GM18526 (cell line): ENCODE results near the gene NECAB2.

Experiments
- POLR2A ChIP-seq: IDR thresholded peaks from 3 replicates; pipeline ENCODE4 v1.6.1; 2011; ENCODE audit not compliant: insufficient read length; ENCODE audit errors: extremely low read depth

The NECAB2 gene

DNA sequence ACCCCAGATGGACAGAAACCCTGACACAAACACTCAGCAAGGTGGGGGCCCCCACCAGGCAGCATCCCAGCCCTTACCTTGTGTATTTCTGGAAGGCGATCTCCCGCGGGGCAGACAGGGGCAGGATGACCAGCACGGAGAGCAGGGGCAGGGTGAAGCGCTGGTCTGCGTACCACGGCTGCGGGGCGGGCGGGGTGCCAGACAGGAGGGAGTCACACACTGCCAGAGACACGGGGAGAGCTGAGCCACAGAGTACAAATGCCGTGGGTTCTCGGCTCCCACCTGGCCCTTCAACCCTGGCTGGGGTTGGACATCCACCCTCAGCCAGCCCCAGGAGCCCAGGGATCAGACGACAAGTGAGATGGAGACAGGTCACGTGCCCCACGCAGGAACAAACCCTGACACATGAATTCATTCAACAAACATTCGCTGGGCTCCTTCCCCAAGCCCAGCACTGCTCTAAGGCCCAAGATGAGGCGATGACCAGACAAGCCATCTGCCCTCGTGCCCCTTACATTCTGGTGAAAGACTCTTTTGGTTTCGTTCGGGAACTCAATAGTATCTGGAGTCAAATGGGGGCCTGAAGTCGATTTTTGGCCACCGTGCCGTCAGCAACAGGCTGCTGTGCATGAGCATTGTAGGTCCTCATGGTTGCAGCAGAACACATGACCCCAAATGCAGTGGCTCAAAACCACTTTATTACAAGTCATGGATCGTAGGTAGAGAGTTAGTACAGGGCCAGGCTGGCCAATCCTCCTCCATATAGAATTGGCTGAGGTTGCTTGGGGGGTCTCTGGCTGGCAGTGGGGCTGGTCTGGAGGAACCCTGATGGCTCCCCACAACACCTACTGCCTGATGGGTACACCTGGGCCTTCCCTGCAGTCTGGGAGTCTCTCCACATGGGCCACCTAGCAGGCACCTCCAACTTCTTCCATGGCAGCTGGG is 65.5 kb downstream of the NECAB2 start:
- TF ChIP-seq POLR2A = no peak

DNA sequence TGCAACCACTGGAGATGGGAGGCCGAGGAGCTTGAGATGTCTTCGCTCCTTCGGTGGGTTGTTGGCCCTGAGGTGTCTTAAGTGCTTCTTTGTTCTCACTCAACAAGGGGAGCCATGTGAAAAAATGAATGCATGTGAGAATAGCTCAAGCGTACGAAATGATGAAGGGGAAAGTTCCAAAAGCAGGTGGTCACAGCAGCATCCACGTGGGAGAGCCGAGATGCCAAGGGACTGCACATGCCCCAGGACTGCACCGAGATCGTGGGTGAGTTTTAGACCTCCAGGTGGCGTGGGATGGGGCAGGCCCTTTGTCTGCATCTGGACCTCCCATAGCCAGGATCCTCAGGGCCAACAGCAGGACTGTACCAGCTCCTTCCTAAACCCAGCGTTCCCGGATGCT is 66.5 kb downstream of the NECAB2 start:
- TF ChIP-seq POLR2A = no peak

DNA sequence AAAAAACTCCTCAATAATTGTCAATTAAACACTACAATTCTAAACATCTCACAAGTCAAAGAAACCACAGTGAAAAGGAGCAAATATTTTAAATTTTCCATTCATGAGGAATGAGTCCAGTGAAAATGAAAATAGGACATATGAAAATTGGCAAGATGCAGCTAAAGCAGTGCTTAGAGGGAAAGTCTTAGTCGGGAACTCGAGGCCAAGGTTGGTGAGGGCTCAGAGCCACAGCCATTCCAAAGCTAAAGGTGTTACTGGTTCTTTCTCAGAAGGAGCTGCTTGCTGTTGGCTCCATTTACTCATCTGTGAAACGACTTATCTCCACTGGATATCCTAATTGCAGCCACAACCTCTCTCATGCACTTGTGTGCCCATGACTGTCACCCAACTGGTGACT is 68.1 kb downstream of the NECAB2 start:
- TF ChIP-seq POLR2A = no peak

- no peak for TF ChIP-seq POLR2A
These were observed 69.0 kb downstream of the NECAB2 start for GRCh38 chr16:84036982-84037425.

DNA sequence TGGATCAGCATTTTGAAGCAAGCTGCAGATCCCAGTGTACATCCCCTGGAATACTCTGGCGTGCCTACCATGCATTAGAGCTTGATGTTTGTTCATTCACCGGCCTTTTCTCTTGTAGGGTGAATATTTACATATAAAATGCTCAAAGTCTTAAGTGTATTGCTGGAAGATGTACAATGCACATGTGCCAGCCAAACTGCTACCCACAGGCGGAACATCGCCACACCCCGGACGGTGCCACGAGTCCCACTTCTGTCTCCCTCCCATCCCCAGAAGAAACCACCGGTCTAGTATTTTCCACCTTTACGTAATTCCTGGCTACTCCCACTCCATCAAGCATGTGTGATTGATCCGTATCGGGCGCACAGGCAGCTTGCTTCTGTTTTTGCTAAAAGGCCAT is 70.4 kb downstream of the NECAB2 start:
- TF ChIP-seq POLR2A = no peak

GRCh38 chr16:84039696-84040095 is 71.7 kb downstream of the NECAB2 start:
- TF ChIP-seq POLR2A = no peak

DNA sequence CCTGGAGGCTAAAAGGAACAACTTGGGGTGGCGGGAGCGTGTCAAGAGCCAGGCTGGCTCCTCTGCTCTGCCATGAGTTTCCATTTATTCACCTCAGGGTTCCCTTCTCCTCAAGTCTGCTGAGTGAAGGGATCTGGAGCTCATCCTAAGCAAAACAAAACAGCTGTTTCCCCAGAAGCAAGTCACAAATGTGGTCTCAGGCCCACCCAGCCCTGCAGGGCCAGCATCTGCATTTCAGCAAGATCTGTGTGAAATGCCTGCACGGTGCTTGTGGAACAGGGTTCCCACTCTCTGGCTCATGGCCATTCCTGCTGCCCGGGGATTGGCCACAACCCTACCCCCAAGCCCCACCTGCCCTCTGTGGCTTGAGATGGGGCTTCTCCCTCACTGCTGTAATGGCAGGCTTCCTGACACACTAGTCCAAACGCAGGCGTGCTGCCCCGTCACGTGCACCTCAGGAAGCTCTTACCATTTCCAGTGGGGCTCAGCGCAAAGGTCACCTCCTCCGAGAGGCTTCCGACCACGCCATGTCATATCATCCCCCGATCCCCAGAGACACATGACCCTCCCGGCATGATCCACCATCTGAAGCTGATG is 72.3 kb downstream of the NECAB2 start:
- no peak for TF ChIP-seq POLR2A

DNA sequence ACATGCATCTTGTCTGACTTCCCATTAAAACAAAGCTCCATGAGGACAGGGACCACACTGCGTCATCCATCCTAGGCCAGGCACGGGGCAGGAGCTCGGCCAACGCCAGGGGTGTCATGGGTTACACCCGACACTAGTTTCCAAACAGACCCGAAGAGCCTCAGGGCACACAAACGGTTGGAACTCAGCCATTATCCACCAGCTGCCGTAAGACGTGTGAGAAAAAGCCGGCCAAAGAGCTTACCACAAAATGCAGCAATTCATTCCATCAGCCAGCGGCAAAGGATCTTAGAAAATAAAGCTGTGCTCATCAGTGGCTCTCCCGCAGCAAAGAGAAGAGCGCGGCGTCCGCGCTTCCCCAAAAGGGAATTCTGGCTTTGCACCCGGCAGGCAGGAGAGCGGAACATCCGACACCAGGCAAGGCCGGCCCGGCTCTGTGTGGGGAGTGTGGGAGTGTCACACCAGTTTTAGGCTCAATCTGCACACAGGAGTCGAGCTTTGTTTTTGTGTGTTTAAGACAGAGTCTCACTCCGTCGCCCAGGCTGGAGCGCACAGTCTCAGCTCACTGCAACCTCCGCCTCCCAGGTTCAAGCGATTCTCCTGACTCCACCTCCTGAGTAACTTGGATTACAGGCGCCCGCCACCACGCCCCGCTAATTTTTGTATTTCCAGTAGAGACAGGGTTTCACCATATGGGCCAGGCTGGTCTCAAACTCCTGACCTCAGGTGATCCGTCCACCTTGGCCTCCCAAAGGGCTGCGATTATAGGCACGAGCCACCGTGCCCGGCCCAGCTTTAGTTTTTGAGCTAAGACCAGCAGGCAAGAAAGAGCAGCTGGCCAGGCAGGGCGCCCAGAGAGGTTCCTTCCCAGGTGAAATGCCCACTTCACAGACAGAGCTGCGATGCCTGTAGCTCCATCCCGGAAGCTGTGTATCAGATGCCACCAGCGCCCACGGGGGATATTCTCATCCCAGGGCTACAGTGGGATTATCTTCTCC is 73.1 kb downstream of the NECAB2 start:
- no peak for TF ChIP-seq POLR2A

GRCh38 chr16:84041881-84042280 is 73.8 kb downstream of the NECAB2 start:
- no peak for TF ChIP-seq POLR2A

DNA sequence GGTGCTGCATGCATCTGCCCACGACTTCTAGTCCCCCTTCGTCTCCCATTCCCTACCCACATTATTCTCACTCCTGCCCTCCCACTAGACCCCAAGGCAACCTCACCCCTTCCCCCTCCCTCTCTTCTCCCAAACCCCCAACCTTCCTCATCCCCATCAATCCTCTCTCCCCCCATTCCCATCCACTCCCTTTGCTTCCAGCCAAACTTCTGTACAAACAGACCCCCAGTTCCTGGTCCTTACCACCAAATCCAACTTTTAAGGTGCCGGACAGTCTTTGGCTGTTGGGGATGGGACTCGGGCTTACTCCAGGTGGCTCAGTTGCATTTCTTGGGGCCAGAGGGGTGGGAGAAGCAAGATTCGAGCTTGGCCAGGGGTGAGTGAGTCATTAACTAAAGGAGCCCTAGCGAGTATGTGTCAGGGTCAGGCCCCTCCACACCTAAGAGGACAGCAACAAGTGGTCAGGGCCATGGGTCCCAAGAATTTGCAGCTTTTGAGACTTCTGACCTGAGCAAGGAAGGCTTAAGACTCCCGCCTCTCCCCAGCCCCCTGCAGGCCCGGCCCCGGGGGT is 74.3 kb downstream of the NECAB2 start, which contains the start of gene SLC38A8:
Gene SLC38A8, minus strand, starts transcription at position 488 of the 571 bp plus-strand sequence. CDS start 638 bp downstream, outside the sequence.
- no peak for TF ChIP-seq POLR2A

DNA sequence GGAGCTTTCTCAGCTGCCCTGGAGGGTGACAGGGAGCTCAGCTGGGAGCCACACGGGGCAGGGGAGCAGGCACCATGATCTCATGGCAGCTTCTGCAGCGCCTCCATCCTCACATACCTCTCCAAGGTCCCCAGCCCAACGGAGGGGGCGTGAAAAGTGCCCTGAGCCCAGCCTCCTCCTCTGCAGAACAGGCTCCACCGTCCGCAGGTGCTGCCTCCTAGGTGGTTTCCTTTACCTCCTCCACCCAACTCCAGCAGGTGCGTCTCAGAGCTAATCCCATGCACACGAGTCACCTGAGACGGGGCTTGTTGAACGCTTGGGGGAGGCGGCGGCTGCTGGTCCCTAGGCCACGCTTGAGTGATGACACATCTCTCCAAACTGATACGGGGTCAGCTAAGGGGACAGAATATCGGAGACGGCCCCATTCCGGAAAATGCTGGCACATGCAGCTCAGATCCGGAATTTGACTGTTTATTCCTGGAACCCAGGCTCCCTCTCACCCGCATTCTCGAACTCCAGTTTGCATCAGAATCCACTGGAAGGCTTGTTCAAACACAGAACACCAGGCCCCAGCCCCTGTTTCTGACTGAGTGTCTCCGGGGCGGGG is 74.9 kb downstream of the NECAB2 start:
- no peak for TF ChIP-seq POLR2A

GRCh38 chr16:84043486-84044117 is 75.6 kb downstream of the NECAB2 start:
- TF ChIP-seq POLR2A = no peak

- no peak for TF ChIP-seq POLR2A
These were observed 76.1 kb downstream of the NECAB2 start for GRCh38 chr16:84044118-84044488.
